Pancreas (tissue), 10 donors: ENCODE data around the gene STARD7. TPM values are rescaled to one million over a fixed set of nuclear protein-coding genes. Genes with fewer than 3 reads are reported as not detected.

Source experiments
- ATAC-seq, 4 donors: fragments of 200-7000 bp; cut with Tn5 transposase; one replicate each; pipeline versions ENCODE4 v1.8.0 to v1.9.1; 2020; ENCODE audit warnings: mild to moderate bottlenecking in 4 of 4, moderate library complexity in 4 of 4
- DNase-seq, 6 donors: peaks; one replicate each; pipeline ENCODE4 v3.0.0-alpha.2; 2020
- FAIRE-seq: peaks from 2 replicates; lab custom pipeline; 2012; peaks lifted over from hg19 to GRCh38; lab: Jason Lieb, UNC
- H3K27ac ChIP-seq, 4 donors: fragments of 200-600 bp; sonication (generic); 1 replicate in 3 of 4; 2 replicates in 1 of 4; pipeline versions ENCODE4 v1.5.0 to v1.8.0; 2020
- H3K27me3 ChIP-seq, 4 donors: fragments of 200-600 bp; one replicate each; pipeline ENCODE4 v1.8.0; 2021
- H3K36me3 ChIP-seq, 3 donors: fragments of 200-600 bp; sonication (generic) in 1 of 3; one replicate each; pipeline versions ENCODE4 v1.5.0 to v1.8.0; 2020 to 2021
- H3K4me1 ChIP-seq, 3 donors: fragments of 200-600 bp; one replicate each; pipeline ENCODE4 v1.8.0; 2021
- H3K4me3 ChIP-seq, 4 donors: fragments of 200-600 bp; sonication (generic) in 2 of 4; one replicate each; pipeline versions ENCODE4 v1.5.0 to v1.8.0; 2020 to 2021
- H3K9me3 ChIP-seq, 4 donors: fragments of 200-600 bp; one replicate each; pipeline ENCODE4 v1.8.0; 2021
- CTCF ChIP-seq, 4 donors: fragments of 200-600 bp; sonication (generic) in 3 of 4; IDR thresholded peaks; one replicate each; pipeline versions ENCODE4 v1.5.0 to v1.8.0; 2021; ENCODE audit warnings: antibody characterized with exemption in 4 of 4
- WGBS, 2 donors: extraction: QIAGEN DNeasy Blood & Tissue Kit; methylation state at CpG; one replicate each; pipeline ENCODE4 v1.1.7; 2013; 5-methylcytosine and 5-hydroxymethylcytosine counted together
- intact Hi-C, 3 donors: fragments of 100-400 bp; cut with DNase I; formaldehyde crosslinking; loops; one replicate each; pipeline versions ENCODE4 v1.11.1 to v1.14.2; 2022
- polyA plus RNA-seq, 2 donors: library from polyadenylated mRNA; stranded (reverse); fragments of 200-250 nt; gene quantifications; one replicate each; pipeline ENCODE4 v1.2.3, GENCODE V29; 2013
- total RNA-seq, 6 donors: library from RNA; stranded (reverse); fragmentation: NEBNext Ultra II Directional in 4 of 6; extraction: Animal tissue kit (Norgen Biotek cat#: 25700) in 4 of 6; gene quantifications; one replicate each; pipeline versions ENCODE4 v1.2.1 to v1.2.4, GENCODE V29; 2021 to 2023
- donor health status: healthy with polysubstance abuse.
- donor health status: DM: no; HTN: no; CAD: no; lungs with moderate emphysema.
- donor health status: DM: no; HTN: no; CAD: no.
- donor health status: control.
- donor health status: control.
- donor health status: Bipolar disorder and iron deficiency.
- donor health status: DM: yes; HTN: yes; CAD: no.
- donor health status: DM: no; HTN: no; CAD: no.
- donor health status: DM: no; HTN: no; CAD: no.
- donor health status: DM: yes; HTN: yes; CAD: no.

The STARD7 gene
- total and polyA plus RNA-seq, 8 donors = 21.7 to 65.1 (median 48.3) TPM

GRCh38 chr2:96156011-96156820, 52.4 kb downstream of the STARD7 start:
- intact Hi-C loops = no loop called here
- Histone ChIP-seq H3K27me3 (no peaks in the 10 kb centered on the region), H3K36me3 (no peaks in the 10 kb centered on the region), H3K27ac (no peak overlapping the region), H3K4me3 (no peak overlapping the region), H3K4me1 (no peaks in the 10 kb centered on the region), H3K9me3 (no peaks in the 10 kb centered on the region)
- DNase-seq (peak in 1 of 6 donors; percentile 24), ATAC-seq (no peak), FAIRE-seq (no peak)
- 78 to 86% methylated on average over 10 of the region's 10 CpGs for WGBS, 2 donors
- no peak for TF ChIP-seq CTCF (IDR thresholded peaks at IDR 0.05)

- Histone ChIP-seq H3K4me1 (no peaks in the 10 kb centered on the region), H3K27ac (no peak overlapping the region), H3K9me3 (no peaks in the 10 kb centered on the region), H3K36me3 (no peaks in the 10 kb centered on the region), H3K27me3 (no peaks in the 10 kb centered on the region), H3K4me3 (no peak overlapping the region)
- intact Hi-C loops = no loop called here
- FAIRE-seq = no peak
- WGBS, 2 donors = 80 to 88% methylated on average over 16 of the region's 16 CpGs
- DNase-seq = peak in 1 of 6 donors; percentile 50
- no peak for ATAC-seq
- TF ChIP-seq CTCF (IDR thresholded peaks at IDR 0.05) = no peak
Observed at GRCh38 chr2:96154506-96155380, 53.9 kb downstream of the STARD7 start.

- H3K36me3 ChIP-seq = no peaks in the 10 kb centered on the region
- H3K27ac ChIP-seq = no peak overlapping the region
- H3K4me1 ChIP-seq = no peaks in the 10 kb centered on the region
- no peak overlapping the region for H3K4me3 ChIP-seq
- WGBS, 2 donors = 73 to 77% methylated on average over 7 of the region's 7 CpGs
- intact Hi-C loops = no loop called here
- DNase-seq (peak in 1 of 6 donors; percentile 46), ATAC-seq (no peak), FAIRE-seq (no peak)
- no peaks in the 10 kb centered on the region for H3K27me3 ChIP-seq
- TF ChIP-seq CTCF (IDR thresholded peaks at IDR 0.05) = no peak
- no peaks in the 10 kb centered on the region for H3K9me3 ChIP-seq
Observed at GRCh38 chr2:96153991-96154431, 54.6 kb downstream of the STARD7 start.

- no peak for DNase-seq
- H3K4me1 ChIP-seq = no peaks in the 10 kb centered on the region
- intact Hi-C loops = no loop called here
- no peak for TF ChIP-seq CTCF (IDR thresholded peaks at IDR 0.05)
- no peaks in the 10 kb centered on the region for H3K27me3 ChIP-seq
- no peak for FAIRE-seq
- no peak overlapping the region for H3K27ac ChIP-seq
- 83 to 96% methylated on average over 7 of the region's 7 CpGs for WGBS, 2 donors
- ATAC-seq = no peak
- no peak overlapping the region for H3K4me3 ChIP-seq
- no peaks in the 10 kb centered on the region for H3K9me3 ChIP-seq
- H3K36me3 ChIP-seq = no peaks in the 10 kb centered on the region
Observed at GRCh38 chr2:96153291-96153713, 55.3 kb downstream of the STARD7 start.
